Vagina (tissue), 2 donors: ENCODE measurements around the gene TMEM107. TPM values are rescaled to one million over a fixed set of nuclear protein-coding genes. Genes with fewer than 3 reads are reported as not detected.
A peak's percentile ranks its signal among the peaks of the same experiment; 100 is the strongest.
"Not testable (repeated sequence)": the region's sequence is repeated elsewhere in the genome, so short reads cannot be mapped to it uniquely, and the experiment has no call there.

ENCODE experiments used
- DNase-seq, 2 donors: peaks; one replicate each; pipeline ENCODE4 v3.0.0-alpha.2; 2017; ENCODE audit errors: extremely low spot score in 2 of 2
- H3K27ac ChIP-seq: fragments of 200-600 bp; sonication (generic); one replicate; pipeline ENCODE4 v1.5.1; 2019
- H3K27me3 ChIP-seq: fragments of 200-600 bp; sonication (generic); one replicate; pipeline ENCODE4 v1.5.1; 2019
- H3K36me3 ChIP-seq, 2 donors: fragments of 200-600 bp; sonication (generic); one replicate each; pipeline ENCODE4 v1.5.1; 2017 to 2019
- H3K4me1 ChIP-seq: fragments of 200-600 bp; sonication (generic); one replicate; pipeline ENCODE4 v1.5.1; 2019
- H3K4me3 ChIP-seq, 2 donors: fragments of 200-600 bp; sonication (generic); 1 replicate in 1 of 2; 2 replicates in 1 of 2; pipeline ENCODE4 v1.5.1; 2016 to 2019
- H3K9me3 ChIP-seq: fragments of 200-600 bp; sonication (generic); one replicate; pipeline ENCODE4 v1.5.1; 2019
- POLR2A ChIP-seq, 2 donors: fragments of 450-650 bp; IDR thresholded peaks; one replicate each; pipeline ENCODE4 v1.6.1; 2017; ENCODE audit warnings: antibody characterized with exemption in 2 of 2, mild to moderate bottlenecking in 2 of 2, moderate library complexity in 2 of 2
- POLR2AphosphoS5 ChIP-seq, 2 donors: sonication (generic); formaldehyde crosslinking; IDR thresholded peaks; one replicate each; pipeline ENCODE4 v1.9.0; 2017; ENCODE audit warnings: antibody characterized with exemption in 2 of 2, mild to moderate bottlenecking in 2 of 2, low read depth in 1 of 2; ENCODE audit not compliant: insufficient read depth in 1 of 2
- intact Hi-C: fragments of 100-400 bp; cut with DNase I; formaldehyde crosslinking; loops from one replicate; pipeline ENCODE4 v1.15.1; 2023
- total RNA-seq: library from RNA; depleted of rRNA; stranded (reverse); fragments of >200 nt; gene quantifications from one replicate; pipeline ENCODE4 v1.2.3, GENCODE V29; 2016
- TF ChIP-seq, protein P1 (sequence below), 3 experiments: fragments of 450-650 bp in 2 of 3; fragments of 200-600 bp in 1 of 3; sonication (generic) in 1 of 3; IDR thresholded peaks; one replicate each; pipeline ENCODE4 v1.5.1; 2017 to 2019; ENCODE audit warnings: antibody characterized with exemption in 3 of 3, mild to moderate bottlenecking in 2 of 3, moderate library complexity in 2 of 3

TMEM107 gene
- total RNA-seq, 1 donor from 2014 or later: 20.6 TPM

DNA sequence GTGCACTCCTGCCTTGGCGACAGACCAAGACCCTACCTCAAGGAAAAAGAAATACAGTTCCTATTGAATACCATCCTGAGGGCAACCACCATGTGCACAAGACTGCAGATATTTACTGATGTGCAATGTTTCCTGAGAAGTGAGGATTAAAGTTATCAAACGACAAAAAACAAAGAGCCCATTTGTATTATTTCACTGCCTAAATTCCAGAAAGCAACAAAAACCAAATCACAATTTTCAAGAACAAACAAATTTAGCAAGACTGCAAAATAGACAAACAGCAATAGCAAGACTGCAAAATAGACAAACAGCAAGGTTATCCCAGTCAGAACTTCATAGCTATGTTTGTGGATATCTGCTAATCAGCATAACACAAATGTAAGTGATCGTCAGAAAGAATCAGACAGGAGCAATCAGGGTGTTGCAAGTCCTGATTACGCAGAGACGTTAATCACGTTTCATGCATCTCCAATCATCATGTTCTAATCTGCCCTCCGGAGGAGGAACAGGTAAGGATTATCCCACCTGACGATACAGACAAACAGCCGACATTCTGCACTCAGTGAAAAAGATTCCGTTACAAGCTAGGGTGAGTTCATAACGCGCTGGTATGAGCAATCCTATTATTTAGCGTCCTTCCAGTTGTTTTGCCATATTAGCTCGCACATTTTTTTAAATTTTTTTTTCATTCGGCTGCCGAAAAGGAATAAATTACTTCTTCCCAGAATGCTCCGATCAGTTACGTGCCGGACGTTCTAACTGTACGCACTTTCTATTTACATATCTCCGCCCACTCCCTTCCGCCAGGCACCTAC lies 2.9 kb downstream of the TMEM107 start:
- TF ChIP-seq, protein P1, sequence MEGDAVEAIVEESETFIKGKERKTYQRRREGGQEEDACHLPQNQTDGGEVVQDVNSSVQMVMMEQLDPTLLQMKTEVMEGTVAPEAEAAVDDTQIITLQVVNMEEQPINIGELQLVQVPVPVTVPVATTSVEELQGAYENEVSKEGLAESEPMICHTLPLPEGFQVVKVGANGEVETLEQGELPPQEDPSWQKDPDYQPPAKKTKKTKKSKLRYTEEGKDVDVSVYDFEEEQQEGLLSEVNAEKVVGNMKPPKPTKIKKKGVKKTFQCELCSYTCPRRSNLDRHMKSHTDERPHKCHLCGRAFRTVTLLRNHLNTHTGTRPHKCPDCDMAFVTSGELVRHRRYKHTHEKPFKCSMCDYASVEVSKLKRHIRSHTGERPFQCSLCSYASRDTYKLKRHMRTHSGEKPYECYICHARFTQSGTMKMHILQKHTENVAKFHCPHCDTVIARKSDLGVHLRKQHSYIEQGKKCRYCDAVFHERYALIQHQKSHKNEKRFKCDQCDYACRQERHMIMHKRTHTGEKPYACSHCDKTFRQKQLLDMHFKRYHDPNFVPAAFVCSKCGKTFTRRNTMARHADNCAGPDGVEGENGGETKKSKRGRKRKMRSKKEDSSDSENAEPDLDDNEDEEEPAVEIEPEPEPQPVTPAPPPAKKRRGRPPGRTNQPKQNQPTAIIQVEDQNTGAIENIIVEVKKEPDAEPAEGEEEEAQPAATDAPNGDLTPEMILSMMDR (IDR thresholded peaks at IDR 0.05): no peak
- TF ChIP-seq POLR2A (IDR thresholded peaks at IDR 0.05) (peak; percentile 96 to 99), POLR2AphosphoS5 (IDR thresholded peaks at IDR 0.05; ENCODE audit: insufficient read depth in 1 of 2, low read depth in 1 of 2) (peak; percentile 60 to 98)
- DNase-seq: no peak
- H3K4me3 ChIP-seq: peak overlapping the region; percentile 18 to 39
- intact Hi-C loops: no loop called here
- H3K27ac ChIP-seq: peak overlapping the region; percentile 92
- H3K9me3 ChIP-seq: no peaks in the 10 kb centered on the region
- H3K36me3 ChIP-seq: no peaks in the 10 kb centered on the region
- peaks cover 32% of the 10 kb centered on the region for H3K4me1 ChIP-seq
- H3K27me3 ChIP-seq: no peaks in the 10 kb centered on the region

DNA sequence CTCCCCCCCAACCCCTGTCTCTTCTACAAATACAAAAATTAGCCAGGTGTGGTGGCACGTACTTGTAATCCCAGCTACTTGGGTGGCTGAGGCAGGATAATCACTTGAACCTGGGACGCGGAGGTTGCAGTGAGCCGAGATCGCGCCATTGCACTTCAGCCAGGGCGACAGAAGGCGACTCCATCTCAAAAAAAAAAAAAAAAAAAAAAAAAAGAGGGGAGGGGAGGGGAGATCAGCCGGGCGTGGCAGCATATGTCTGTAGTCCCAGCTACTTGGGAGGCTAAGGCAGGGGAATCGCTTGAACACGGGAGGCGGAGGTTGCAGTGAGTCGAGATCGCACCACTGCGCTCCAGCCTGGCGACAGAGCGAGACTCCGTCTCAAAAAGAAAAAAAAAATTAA lies 6.0 kb downstream of the TMEM107 start:
- H3K36me3 ChIP-seq, DNase-seq, H3K27ac ChIP-seq, H3K27me3 ChIP-seq, intact Hi-C loops, H3K4me3 ChIP-seq, H3K9me3 ChIP-seq: not testable (repeated sequence)
- H3K4me1 ChIP-seq: peaks cover 14% of the 10 kb centered on the region

DNA sequence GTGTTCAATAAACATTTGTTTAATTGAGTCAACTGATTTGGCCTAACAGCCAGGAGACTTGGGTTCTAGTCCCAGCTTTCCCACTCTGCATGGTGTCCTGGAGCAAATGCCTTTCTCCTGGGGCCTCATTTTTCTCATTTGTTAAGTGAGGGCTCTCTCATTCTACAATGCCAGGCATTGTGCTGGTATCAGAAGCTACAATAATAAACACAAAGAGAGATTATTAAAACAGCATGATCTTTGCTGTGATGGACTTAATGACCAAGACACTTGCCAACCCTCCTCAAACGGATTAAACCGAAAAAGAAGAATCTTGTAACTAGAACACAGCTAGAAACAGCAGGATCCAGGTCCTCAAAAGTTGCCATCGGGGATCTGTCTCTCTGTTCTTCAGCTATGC lies 8.7 kb downstream of the TMEM107 start:
- H3K4me3 ChIP-seq: no peak overlapping the region
- H3K9me3 ChIP-seq: no peaks in the 10 kb centered on the region
- no peak for DNase-seq
- H3K27me3 ChIP-seq: no peaks in the 10 kb centered on the region
- intact Hi-C loops: no loop called here
- no peak overlapping the region for H3K27ac ChIP-seq
- peaks cover 20% of the 10 kb centered on the region for H3K4me1 ChIP-seq
- TF ChIP-seq POLR2A (IDR thresholded peaks at IDR 0.05) (no peak), POLR2AphosphoS5 (IDR thresholded peaks at IDR 0.05; ENCODE audit: insufficient read depth in 1 of 2, low read depth in 1 of 2) (no peak)
- TF ChIP-seq, protein P1 (IDR thresholded peaks at IDR 0.05): no peak
- H3K36me3 ChIP-seq: no peaks in the 10 kb centered on the region

DNA sequence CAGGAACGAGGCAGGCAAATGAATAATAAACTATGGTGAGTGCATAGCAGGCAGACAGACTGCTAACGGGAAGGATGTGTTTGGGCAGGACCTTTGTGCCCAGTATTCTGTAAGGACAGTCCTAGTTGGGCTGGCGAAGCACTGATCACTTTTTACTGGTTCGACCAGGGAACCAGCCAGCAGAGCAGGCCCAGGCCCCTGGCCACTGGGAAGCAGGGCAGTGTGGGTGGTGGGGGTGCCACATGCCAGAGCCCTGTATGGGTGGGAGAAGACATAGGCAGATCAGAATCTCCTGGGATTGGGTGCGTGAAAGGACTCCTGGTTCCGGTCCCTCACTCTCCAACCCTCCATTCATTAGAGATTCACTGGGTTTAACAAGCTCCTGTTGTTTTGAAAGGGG lies 9.4 kb downstream of the TMEM107 start:
- H3K27ac ChIP-seq: peak overlapping the region; percentile 55

DNA sequence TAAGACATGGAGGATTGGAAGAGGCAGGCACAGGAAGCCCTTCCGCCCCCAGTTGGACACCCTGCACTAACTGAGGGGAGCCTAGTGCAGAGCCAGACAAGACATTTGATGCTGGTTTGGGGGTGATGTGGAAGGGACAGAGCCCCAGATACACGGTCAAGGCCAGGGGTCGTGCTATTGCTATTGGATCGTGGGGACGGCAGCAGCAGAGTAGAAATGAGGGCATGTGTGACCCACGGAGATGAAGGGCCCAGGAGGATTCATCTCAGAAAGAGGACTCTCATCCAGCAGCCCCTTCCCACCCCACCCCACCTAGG lies 11.4 kb downstream of the TMEM107 start:
- TF ChIP-seq, protein P1 (IDR thresholded peaks at IDR 0.05): no peak
- TF ChIP-seq POLR2A (IDR thresholded peaks at IDR 0.05): no peak
- TF ChIP-seq POLR2AphosphoS5 (IDR thresholded peaks at IDR 0.05; ENCODE audit: insufficient read depth in 1 of 2, low read depth in 1 of 2): no peak
- no peak overlapping the region for H3K4me3 ChIP-seq
- no peaks in the 10 kb centered on the region for H3K36me3 ChIP-seq
- H3K4me1 ChIP-seq: peaks cover 41% of the 10 kb centered on the region
- intact Hi-C loops: no loop called here
- H3K27ac ChIP-seq: peak overlapping the region; percentile 100
- no peaks in the 10 kb centered on the region for H3K9me3 ChIP-seq
- H3K27me3 ChIP-seq: no peaks in the 10 kb centered on the region
- no peak for DNase-seq

More for the DNA sequence above, 9.4 kb downstream of the TMEM107 start:
- Histone ChIP-seq H3K4me3 (no peak overlapping the region), H3K4me1 (peaks cover 25% of the 10 kb centered on the region), H3K36me3 (no peaks in the 10 kb centered on the region), H3K9me3 (no peaks in the 10 kb centered on the region), H3K27me3 (no peaks in the 10 kb centered on the region)
- TF ChIP-seq POLR2A (IDR thresholded peaks at IDR 0.05): no peak
- no peak for TF ChIP-seq POLR2AphosphoS5 (IDR thresholded peaks at IDR 0.05; ENCODE audit: insufficient read depth in 1 of 2, low read depth in 1 of 2)
- TF ChIP-seq, protein P1 (IDR thresholded peaks at IDR 0.05): no peak
- intact Hi-C loops: no loop called here
- DNase-seq: no peak
